Ishikawa (cell line): ENCODE measurements around the gene PCMTD2.

Source experiments
- CEBPB ChIP-seq: IDR thresholded peaks from 2 replicates; pipeline ENCODE4 v1.6.1; 2012
- CREB1 ChIP-seq: IDR thresholded peaks from 2 replicates; pipeline ENCODE4 v1.6.1; 2012; ENCODE audit warnings: low read depth
- EGR1 ChIP-seq: IDR thresholded peaks from 2 replicates; pipeline ENCODE4 v1.6.1; 2012
- EP300 ChIP-seq: IDR thresholded peaks from 2 replicates; pipeline ENCODE4 v1.6.1; 2012; ENCODE audit warnings: borderline replicate concordance
- FOXM1 ChIP-seq: IDR thresholded peaks from 2 replicates; pipeline ENCODE4 v1.6.1; 2012; ENCODE audit warnings: low read depth, borderline replicate concordance
- RAD21 ChIP-seq: IDR thresholded peaks from 2 replicates; pipeline ENCODE4 v1.6.1; 2012; ENCODE audit warnings: low read depth
- REST ChIP-seq: IDR thresholded peaks from 2 replicates; pipeline ENCODE4 v1.6.1; 2012; ENCODE audit warnings: low read depth, mild to moderate bottlenecking
- TAF1 ChIP-seq: IDR thresholded peaks from 2 replicates; pipeline ENCODE4 v1.6.1; 2012; ENCODE audit warnings: low read depth, mild to moderate bottlenecking
- TCF12 ChIP-seq: IDR thresholded peaks from 2 replicates; pipeline ENCODE4 v1.6.1; 2012; ENCODE audit warnings: low read depth
- TEAD4 ChIP-seq: IDR thresholded peaks from 2 replicates; pipeline ENCODE4 v1.6.1; 2012
- USF1 ChIP-seq: IDR thresholded peaks from 2 replicates; pipeline ENCODE4 v1.6.1; 2012
- YY1 ChIP-seq: IDR thresholded peaks from 2 replicates; pipeline ENCODE4 v1.6.1; 2012; ENCODE audit warnings: low read depth

- TF ChIP-seq TAF1, result no peak
- no peak for TF ChIP-seq EP300
- no peak for TF ChIP-seq REST
- TF ChIP-seq TCF12, result no peak
- no peak for TF ChIP-seq FOXM1
- no peak for TF ChIP-seq CEBPB
- TF ChIP-seq CREB1, result no peak
- TF ChIP-seq YY1, result no peak
- TF ChIP-seq RAD21, result no peak
- TF ChIP-seq USF1, result no peak
- no peak for TF ChIP-seq EGR1
- TF ChIP-seq TEAD4, result no peak
These were observed 2.1 kb upstream of the PCMTD2 start for GRCh38 chr20:64253443-64253842.
